HFF-Myc (cell line): ENCODE measurements around the gene PI4K2A.

Source experiments
- DNase-seq: peaks from one replicate; pipeline ENCODE4 v3.0.0-alpha.2; 2011; ENCODE audit warnings: low read depth; ENCODE audit errors: extremely low read depth
- H3K4me3 ChIP-seq: replicated peaks from 2 replicates; pipeline ENCODE4 v1.5.1; 2011; ENCODE audit warnings: low read depth, mild to moderate bottlenecking, control low read depth, low read length
- CTCF ChIP-seq: IDR thresholded peaks from 2 replicates; pipeline ENCODE4 v1.5.1; 2012; ENCODE audit warnings: mild to moderate bottlenecking, low read depth, low read length, control low read depth; ENCODE audit errors: missing control alignments

PI4K2A gene

GRCh38 chr10:97640174-97640867 is at the start of gene PI4K2A:
TSS of gene PI4K2A (plus strand) at chr10:97640671. CDS start at chr10:97640743, 72 bp downstream.
- DNase-seq, result peak; percentile 99
- peak within 1 kb of the TSS; percentile 79 for H3K4me3 ChIP-seq
- no peak for TF ChIP-seq CTCF

- TF ChIP-seq CTCF, result no peak
- no peak overlapping the region for H3K4me3 ChIP-seq
- DNase-seq, result no peak
Measured at GRCh38 chr10:97590748-97591495, 49.5 kb upstream of the PI4K2A start.

GRCh38 chr10:97593421-97593820 is 47.0 kb upstream of the PI4K2A start:
- TF ChIP-seq CTCF, result no peak

GRCh38 chr10:97596101-97597082 is 44.1 kb upstream of the PI4K2A start:
- DNase-seq, result peak; percentile 48
- H3K4me3 ChIP-seq, result no peak overlapping the region
- no peak for TF ChIP-seq CTCF

More at GRCh38 chr10:97593421-97593820, 47.0 kb upstream of the PI4K2A start:
- H3K4me3 ChIP-seq, result no peak overlapping the region
- DNase-seq, result no peak

- no peak for TF ChIP-seq CTCF
- DNase-seq, result no peak
- no peak overlapping the region for H3K4me3 ChIP-seq
Measured at GRCh38 chr10:97597778-97598177, 42.7 kb upstream of the PI4K2A start.
